GM12878 (cell line): ENCODE results near the gene AADACL2. TPM values are rescaled to one million over a fixed set of nuclear protein-coding genes. Genes with fewer than 3 reads are reported as not detected.

Source experiments
- ATAC-seq: fragments of 200-7000 bp; cut with Tn5 transposase; 3 replicates; pipeline ENCODE4 v1.9.1; 2020; ENCODE audit warnings: mild to moderate bottlenecking, moderate library complexity
- BruUV-seq: library from RNA; stranded (reverse); fragments of 400-500 nt; replicated peaks from 2 replicates; lab custom pipeline; 2021; lab: Mats Ljungman, UMichigan
- CTCF ChIA-PET: fragments of 300-600 bp; sonication (Branson Sonifier 250); formaldehyde crosslinking; extraction: SDS; loops from one replicate; lab custom pipeline; 2021; ENCODE audit warnings: inconsistent platforms; lab: Yijun Ruan, JAX
- POLR2A ChIA-PET: fragments of 350-600 bp; formaldehyde crosslinking; extraction: SDS; loops from one replicate; lab custom pipeline; 2021; ENCODE audit warnings: inconsistent platforms; lab: Charles Lee
- RAD21 ChIA-PET: fragments of 300-600 bp; sonication (Branson Sonifier 250); formaldehyde crosslinking; loops from one replicate; lab custom pipeline; 2023; ENCODE audit warnings: antibody characterized with exemption; ENCODE audit not compliant: unreplicated experiment; lab: Charles Lee
- SMC1A ChIA-PET: fragments of 300-600 bp; sonication (Branson Sonifier 250); formaldehyde crosslinking; loops from one replicate; lab custom pipeline; 2023; ENCODE audit not compliant: unreplicated experiment, uncharacterized antibody; lab: Charles Lee
- DNase-seq: peaks from one replicate; pipeline ENCODE4 v3.0.0-alpha.2; 2011; ENCODE audit warnings: low read depth, low spot score
- FAIRE-seq: peaks from 3 replicates; lab custom pipeline; 2011; peaks lifted over from hg19 to GRCh38; lab: Jason Lieb, UNC
- H2AFZ ChIP-seq: 2 replicates; pipeline ENCODE4 v1.6.0; 2011; ENCODE audit warnings: low read depth, low read length, control low read depth; ENCODE audit not compliant: control insufficient read depth
- H3K27ac ChIP-seq: 2 replicates; pipeline ENCODE4 v1.5.1; 2011; ENCODE audit warnings: control low read depth; ENCODE audit not compliant: control insufficient read depth, insufficient read depth
- H3K27me3 ChIP-seq, 2 experiments: replicated peaks in 1 of 2; 2 replicates each; pipeline versions ENCODE4 v1.6.0 to v1.6.1; 2011; ENCODE audit warnings: low read length in 1 of 2; ENCODE audit not compliant: control insufficient read depth in 2 of 2, insufficient read depth in 2 of 2
- H3K36me3 ChIP-seq, 2 experiments: 2 replicates each; pipeline ENCODE4 v1.5.1; 2011; ENCODE audit warnings: low read length in 1 of 2; ENCODE audit not compliant: control insufficient read depth in 2 of 2, insufficient read depth in 2 of 2
- H3K4me1 ChIP-seq: 2 replicates; pipeline ENCODE4 v1.6.1; 2011; ENCODE audit warnings: mild to moderate bottlenecking, low read length, moderate library complexity, mixed read lengths; ENCODE audit not compliant: control insufficient read depth, insufficient read depth
- H3K4me2 ChIP-seq: 2 replicates; pipeline ENCODE4 v1.6.0; 2011; ENCODE audit warnings: control low read depth; ENCODE audit not compliant: control insufficient read depth, insufficient read depth
- H3K4me3 ChIP-seq: fragments of 200-600 bp; sonication (generic); 2 replicates; pipeline ENCODE4 v1.5.1; 2016
- H3K79me2 ChIP-seq: 2 replicates; pipeline ENCODE4 v1.6.0; 2011; ENCODE audit warnings: low read length; ENCODE audit not compliant: control insufficient read depth, insufficient read depth
- H3K9ac ChIP-seq: 2 replicates; pipeline ENCODE4 v1.8.0; 2011; ENCODE audit warnings: low read length, control low read depth, mixed read lengths; ENCODE audit not compliant: control insufficient read depth, insufficient read depth
- H3K9me3 ChIP-seq: replicated peaks from 3 replicates; pipeline ENCODE4 v1.5.1; 2011; ENCODE audit warnings: mild to moderate bottlenecking, low read length; ENCODE audit not compliant: control insufficient read depth, insufficient read depth
- H4K20me1 ChIP-seq: 2 replicates; pipeline ENCODE4 v1.6.0; 2011; ENCODE audit not compliant: control insufficient read depth, insufficient read depth
- HCFC1 ChIP-seq: fragments of 150-350 bp; IDR thresholded peaks from 2 replicates; pipeline ENCODE4 v1.6.1; 2014; ENCODE audit warnings: low read length
- HDAC2 ChIP-seq: fragments of 200-600 bp; sonication (generic); IDR thresholded peaks from 2 replicates; pipeline ENCODE4 v1.6.1; 2017
- IRF4 ChIP-seq: IDR thresholded peaks from 2 replicates; pipeline ENCODE4 v1.6.1; 2011; ENCODE audit warnings: low read depth, low read length
- MTA3 ChIP-seq: IDR thresholded peaks from 2 replicates; pipeline ENCODE4 v1.6.1; 2012; ENCODE audit warnings: low read length, inconsistent platforms, borderline replicate concordance
- NFIC ChIP-seq: IDR thresholded peaks from 2 replicates; pipeline ENCODE4 v1.6.1; 2012; ENCODE audit warnings: low read depth, mild to moderate bottlenecking, inconsistent platforms, low read length, moderate library complexity
- NRF1 ChIP-seq: conservative IDR thresholded peaks from 2 replicates; pipeline ENCODE4 v1.6.1; 2011; ENCODE audit warnings: mild to moderate bottlenecking, low read depth, low read length, improper control_type of control experiment
- POLR2AphosphoS5 ChIP-seq: IDR thresholded peaks from 2 replicates; pipeline ENCODE4 v1.6.1; 2011; ENCODE audit warnings: mild to moderate bottlenecking, low read length, inconsistent platforms
- RUNX3 ChIP-seq: IDR thresholded peaks from 2 replicates; pipeline ENCODE4 v1.6.1; 2012; ENCODE audit warnings: low read length, inconsistent platforms
- SP1 ChIP-seq: IDR thresholded peaks from one replicate; pipeline ENCODE4 v1.6.1; 2011; ENCODE audit warnings: low read depth, low read length
- SRF ChIP-seq, 2 experiments: IDR thresholded peaks; 2 replicates each; pipeline ENCODE4 v1.6.1; 2011; ENCODE audit warnings: low read depth in 2 of 2, low read length in 2 of 2, mild to moderate bottlenecking in 1 of 2, moderate library complexity in 1 of 2
- TARDBP ChIP-seq: IDR thresholded peaks from 2 replicates; pipeline ENCODE4 v1.6.1; 2016; ENCODE audit warnings: borderline replicate concordance
- YY1 ChIP-seq: IDR thresholded peaks from 2 replicates; pipeline ENCODE4 v1.6.1; 2011; ENCODE audit warnings: low read depth, mild to moderate bottlenecking, low read length
- ZBED1 ChIP-seq: IDR thresholded peaks from 2 replicates; pipeline ENCODE4 v1.6.1; 2016; ENCODE audit warnings: borderline replicate concordance
- WGBS: methylation state at CpG from one replicate; pipeline ENCODE4 v1.1.6; 2016; ENCODE audit warnings: low lambda C conversion rate; ENCODE audit not compliant: insufficient replicate concordance, insufficient coverage; ENCODE audit errors: missing lambda C conversion rate; 5-methylcytosine and 5-hydroxymethylcytosine counted together
- in situ Hi-C: fragments of 300-500 bp; cut with MboI; formaldehyde crosslinking; loops from 9 replicates; pipeline ENCODE4 v1.14.3; 2018; ENCODE audit warnings: mixed read lengths
- intact Hi-C: fragments of 100-400 bp; cut with micrococcal nuclease; formaldehyde crosslinking; loops from one replicate; pipeline ENCODE4 v1.14.2; 2022; ENCODE audit not compliant: unreplicated experiment
- polyA plus RNA-seq, 11 experiments: library from polyadenylated mRNA; depleted of rRNA in 4 of 11; unstranded in 6 of 11; stranded (reverse) in 5 of 11; fragments of >200 nt; fragmentation: Nextera tagmentation in 4 of 11; fragmentation: Illumina TruSeq in 1 of 11; extraction: Ambion mirVana in 4 of 11; extraction: Trizol in 1 of 11; gene quantifications; 1 replicate in 1 of 11; 2 replicates in 10 of 11; pipeline versions ENCODE4 v1.2.1 to v1.2.3, GENCODE V29; 2011 to 2016; ENCODE audit warnings: inconsistent platforms in 2 of 11, missing spikeins in 2 of 11, low read depth in 1 of 11
- total RNA-seq, 4 experiments: library from RNA; depleted of rRNA in 3 of 4; stranded (reverse); fragments of >200 nt in 3 of 4; fragmentation: Illumina TruSeq in 1 of 4; extraction: Trizol in 1 of 4; gene quantifications; 2 replicates each; pipeline versions ENCODE4 v1.2.1 to v1.2.3, GENCODE V29; 2013 to 2021
- TF ChIP-seq, protein P1 (sequence below): fragments of 450-650 bp; IDR thresholded peaks from 2 replicates; pipeline ENCODE4 v1.6.1; 2017; ENCODE audit warnings: mild to moderate bottlenecking, moderate library complexity
- TF ChIP-seq, protein P2 (sequence below): fragments of 450-650 bp; IDR thresholded peaks from 2 replicates; pipeline ENCODE4 v1.6.1; 2017; ENCODE audit warnings: low read depth, mild to moderate bottlenecking, moderate library complexity
- TF ChIP-seq, protein P3 (sequence below): IDR thresholded peaks from 2 replicates; pipeline ENCODE4 v1.6.1; 2011; ENCODE audit warnings: mild to moderate bottlenecking, low read depth, low read length, moderate library complexity; ENCODE audit not compliant: insufficient replicate concordance

Gene AADACL2
- total and polyA plus RNA-seq, 10 of the 15 experiments (the other 5 are each of a cell fraction or from before 2014, with no cell fraction given), result not detected

DNA sequence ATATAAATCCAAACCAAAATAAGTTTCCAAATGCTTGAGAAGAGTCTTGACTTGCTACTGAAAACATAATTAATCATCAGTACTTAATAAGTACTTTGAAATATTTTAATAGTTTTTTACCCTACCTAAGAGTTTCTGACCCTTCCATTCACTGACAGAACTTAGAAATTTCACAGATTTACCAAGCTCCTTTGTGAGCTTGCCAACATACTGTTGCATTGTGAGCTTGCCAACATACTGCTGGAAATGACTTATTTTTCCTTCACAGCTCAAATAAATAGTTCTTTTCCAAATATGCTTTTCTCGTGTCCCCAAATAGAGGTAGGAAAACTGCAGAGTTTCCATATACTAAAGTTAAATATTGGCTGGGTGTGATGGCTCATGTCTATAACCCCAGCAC is 70.5 kb downstream of the AADACL2 start (continued):
- TF ChIP-seq, protein P1, sequence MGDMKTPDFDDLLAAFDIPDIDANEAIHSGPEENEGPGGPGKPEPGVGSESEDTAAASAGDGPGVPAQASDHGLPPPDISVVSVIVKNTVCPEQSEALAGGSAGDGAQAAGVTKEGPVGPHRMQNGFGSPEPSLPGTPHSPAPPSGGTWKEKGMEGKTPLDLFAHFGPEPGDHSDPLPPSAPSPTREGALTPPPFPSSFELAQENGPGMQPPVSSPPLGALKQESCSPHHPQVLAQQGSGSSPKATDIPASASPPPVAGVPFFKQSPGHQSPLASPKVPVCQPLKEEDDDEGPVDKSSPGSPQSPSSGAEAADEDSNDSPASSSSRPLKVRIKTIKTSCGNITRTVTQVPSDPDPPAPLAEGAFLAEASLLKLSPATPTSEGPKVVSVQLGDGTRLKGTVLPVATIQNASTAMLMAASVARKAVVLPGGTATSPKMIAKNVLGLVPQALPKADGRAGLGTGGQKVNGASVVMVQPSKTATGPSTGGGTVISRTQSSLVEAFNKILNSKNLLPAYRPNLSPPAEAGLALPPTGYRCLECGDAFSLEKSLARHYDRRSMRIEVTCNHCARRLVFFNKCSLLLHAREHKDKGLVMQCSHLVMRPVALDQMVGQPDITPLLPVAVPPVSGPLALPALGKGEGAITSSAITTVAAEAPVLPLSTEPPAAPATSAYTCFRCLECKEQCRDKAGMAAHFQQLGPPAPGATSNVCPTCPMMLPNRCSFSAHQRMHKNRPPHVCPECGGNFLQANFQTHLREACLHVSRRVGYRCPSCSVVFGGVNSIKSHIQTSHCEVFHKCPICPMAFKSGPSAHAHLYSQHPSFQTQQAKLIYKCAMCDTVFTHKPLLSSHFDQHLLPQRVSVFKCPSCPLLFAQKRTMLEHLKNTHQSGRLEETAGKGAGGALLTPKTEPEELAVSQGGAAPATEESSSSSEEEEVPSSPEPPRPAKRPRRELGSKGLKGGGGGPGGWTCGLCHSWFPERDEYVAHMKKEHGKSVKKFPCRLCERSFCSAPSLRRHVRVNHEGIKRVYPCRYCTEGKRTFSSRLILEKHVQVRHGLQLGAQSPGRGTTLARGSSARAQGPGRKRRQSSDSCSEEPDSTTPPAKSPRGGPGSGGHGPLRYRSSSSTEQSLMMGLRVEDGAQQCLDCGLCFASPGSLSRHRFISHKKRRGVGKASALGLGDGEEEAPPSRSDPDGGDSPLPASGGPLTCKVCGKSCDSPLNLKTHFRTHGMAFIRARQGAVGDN, result no peak
- TF ChIP-seq, protein P2, sequence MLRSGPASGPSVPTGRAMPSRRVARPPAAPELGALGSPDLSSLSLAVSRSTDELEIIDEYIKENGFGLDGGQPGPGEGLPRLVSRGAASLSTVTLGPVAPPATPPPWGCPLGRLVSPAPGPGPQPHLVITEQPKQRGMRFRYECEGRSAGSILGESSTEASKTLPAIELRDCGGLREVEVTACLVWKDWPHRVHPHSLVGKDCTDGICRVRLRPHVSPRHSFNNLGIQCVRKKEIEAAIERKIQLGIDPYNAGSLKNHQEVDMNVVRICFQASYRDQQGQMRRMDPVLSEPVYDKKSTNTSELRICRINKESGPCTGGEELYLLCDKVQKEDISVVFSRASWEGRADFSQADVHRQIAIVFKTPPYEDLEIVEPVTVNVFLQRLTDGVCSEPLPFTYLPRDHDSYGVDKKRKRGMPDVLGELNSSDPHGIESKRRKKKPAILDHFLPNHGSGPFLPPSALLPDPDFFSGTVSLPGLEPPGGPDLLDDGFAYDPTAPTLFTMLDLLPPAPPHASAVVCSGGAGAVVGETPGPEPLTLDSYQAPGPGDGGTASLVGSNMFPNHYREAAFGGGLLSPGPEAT, result no peak
- no peak for TF ChIP-seq NRF1

DNA sequence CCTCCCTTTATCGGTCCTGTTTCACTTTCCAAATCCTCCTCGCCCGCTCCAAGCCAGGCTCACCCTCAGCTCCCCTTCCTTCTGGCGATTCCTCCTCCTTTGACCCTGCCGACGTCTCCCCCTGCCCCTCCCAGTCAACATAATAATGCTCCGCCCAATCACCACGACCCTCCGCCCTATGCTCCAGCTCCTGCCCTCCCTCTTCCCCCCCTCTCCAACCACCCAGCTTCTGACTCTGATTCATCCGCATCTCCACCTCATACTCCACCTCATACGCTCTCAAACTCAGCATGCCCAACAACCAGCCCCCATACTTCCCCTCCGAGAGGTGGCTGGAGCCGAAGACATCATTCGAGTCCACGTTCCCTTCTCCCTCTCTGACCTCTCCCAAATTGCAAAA is 73.1 kb downstream of the AADACL2 start:
- ChIA-PET RAD21 (no interaction called here), POLR2A (no interaction called here), CTCF (no interaction called here), SMC1A (no interaction called here)
- no TSS peak for BruUV-seq
- DNase-seq, result no peak
- H3K9ac ChIP-seq, result no peak overlapping the region
- no peak overlapping the region for H3K4me2 ChIP-seq
- H3K36me3 ChIP-seq, result no peaks in the 10 kb centered on the region
- H4K20me1 ChIP-seq, result no peaks in the 10 kb centered on the region
- no peak overlapping the region for H2AFZ ChIP-seq
- no peak for FAIRE-seq
- no peak for ATAC-seq
- no peaks in the 10 kb centered on the region for H3K27me3 ChIP-seq
- intact Hi-C loops (no loop called here), in situ Hi-C loops (no loop called here)
- no peaks in the 10 kb centered on the region for H3K79me2 ChIP-seq
- no peak overlapping the region for H3K4me3 ChIP-seq
- H3K9me3 ChIP-seq, result no peaks in the 10 kb centered on the region; the same call in 2 of the 3 replicates
- no peaks in the 10 kb centered on the region for H3K4me1 ChIP-seq
- 57% methylated on average over 12 of the region's 15 CpGs for WGBS
- no peak overlapping the region for H3K27ac ChIP-seq
- TF ChIP-seq HDAC2 (no peak), SP1 (no peak), MTA3 (no peak), HCFC1 (no peak), RUNX3 (no peak), IRF4 (no peak), YY1 (no peak), POLR2AphosphoS5 (no peak), ZBED1 (no peak), SRF (IDR thresholded peaks at IDR 0.05; ENCODE audit: low read depth in 2 of 2, low read length in 2 of 2) (no peak), TARDBP (no peak), NFIC (no peak)
- TF ChIP-seq, protein P3, sequence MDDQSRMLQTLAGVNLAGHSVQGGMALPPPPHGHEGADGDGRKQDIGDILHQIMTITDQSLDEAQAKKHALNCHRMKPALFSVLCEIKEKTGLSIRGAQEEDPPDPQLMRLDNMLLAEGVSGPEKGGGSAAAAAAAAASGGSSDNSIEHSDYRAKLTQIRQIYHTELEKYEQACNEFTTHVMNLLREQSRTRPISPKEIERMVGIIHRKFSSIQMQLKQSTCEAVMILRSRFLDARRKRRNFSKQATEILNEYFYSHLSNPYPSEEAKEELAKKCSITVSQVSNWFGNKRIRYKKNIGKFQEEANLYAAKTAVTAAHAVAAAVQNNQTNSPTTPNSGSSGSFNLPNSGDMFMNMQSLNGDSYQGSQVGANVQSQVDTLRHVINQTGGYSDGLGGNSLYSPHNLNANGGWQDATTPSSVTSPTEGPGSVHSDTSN, result no peak
